ENCODE measurements around the gene WDR48.
"Not testable (repeated sequence)": the region's sequence is repeated elsewhere in the genome, so short reads cannot be mapped to it uniquely, and the experiment has no call there.

WDR48 gene

DNA sequence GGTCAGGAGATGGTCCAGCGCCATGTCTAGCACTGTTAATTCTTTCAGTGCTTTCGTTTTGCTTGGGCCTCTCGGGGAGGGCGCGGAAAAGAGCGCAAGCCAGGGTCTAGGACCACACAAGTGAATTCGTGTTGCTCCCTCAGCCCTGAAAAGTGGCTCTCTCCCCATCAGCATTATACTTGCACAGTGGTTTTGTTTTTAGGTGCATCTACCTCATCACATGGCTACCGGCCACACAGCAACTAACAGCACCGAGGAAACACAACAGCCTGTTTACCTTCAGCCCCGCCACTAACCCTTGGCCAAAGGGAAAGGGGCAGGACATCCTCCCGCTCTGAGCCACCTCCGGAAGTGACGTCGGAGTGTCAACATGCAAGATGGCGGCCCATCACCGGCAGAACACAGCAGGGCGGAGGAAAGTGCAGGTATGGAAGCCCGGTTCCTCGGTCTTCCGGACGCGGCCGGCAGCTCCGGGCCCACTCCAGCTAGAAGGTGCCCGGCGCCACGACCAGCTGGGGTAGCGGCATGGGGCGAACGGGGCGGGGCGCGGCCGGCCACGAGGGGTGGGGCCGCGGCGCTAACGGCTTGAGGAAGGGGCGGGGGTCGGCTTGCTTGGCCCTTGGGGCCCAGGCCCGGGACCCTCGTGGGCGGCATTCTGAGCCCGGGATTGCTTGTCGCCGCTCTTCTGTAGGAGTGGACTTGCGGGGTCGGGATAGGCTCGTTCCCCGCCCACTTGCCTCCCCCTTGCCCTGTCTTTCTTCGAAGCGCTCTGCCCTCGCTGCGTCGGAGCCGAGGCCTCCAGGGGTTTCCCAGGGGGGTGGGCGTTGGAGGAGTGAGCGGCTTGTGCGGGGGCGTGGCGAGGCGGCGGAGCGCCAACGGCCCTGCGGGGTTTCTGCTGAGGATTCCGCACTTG, at the start of gene WDR48, which contains the start of gene SCN11A:
WDR48 (plus strand) TSS at position 368 of the 913 bp plus-strand sequence; CDS start at position 378, 10 bp downstream.
SCN11A (minus strand) TSS at position 296 of the 913 bp plus-strand sequence. CDS start 101,582 bp downstream, outside the sequence.
- DNase-seq (ENCODE audit: low read depth, low spot score) = peak; percentile 70

DNA sequence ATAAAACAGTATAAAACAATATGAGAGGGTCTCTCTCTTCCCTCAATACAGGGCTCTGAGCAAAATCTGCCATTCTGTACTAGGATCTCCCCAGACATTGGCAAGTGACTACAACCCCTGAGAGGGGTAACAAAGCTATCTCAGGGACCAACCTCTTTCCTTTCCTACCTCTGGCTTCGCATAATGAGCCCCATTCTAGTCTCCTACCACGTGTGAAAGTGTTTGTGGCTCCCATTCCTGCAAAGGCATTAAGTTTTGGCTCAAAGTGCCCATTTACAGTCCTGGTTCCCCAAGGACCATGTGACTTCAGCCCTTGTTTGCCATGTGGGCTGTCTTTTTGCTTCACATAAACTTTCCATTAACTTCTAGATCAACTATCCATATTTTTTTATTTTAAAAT, 46.5 kb upstream of the WDR48 start:
- DNase-seq (ENCODE audit: low read depth, low spot score) = no peak

DNA sequence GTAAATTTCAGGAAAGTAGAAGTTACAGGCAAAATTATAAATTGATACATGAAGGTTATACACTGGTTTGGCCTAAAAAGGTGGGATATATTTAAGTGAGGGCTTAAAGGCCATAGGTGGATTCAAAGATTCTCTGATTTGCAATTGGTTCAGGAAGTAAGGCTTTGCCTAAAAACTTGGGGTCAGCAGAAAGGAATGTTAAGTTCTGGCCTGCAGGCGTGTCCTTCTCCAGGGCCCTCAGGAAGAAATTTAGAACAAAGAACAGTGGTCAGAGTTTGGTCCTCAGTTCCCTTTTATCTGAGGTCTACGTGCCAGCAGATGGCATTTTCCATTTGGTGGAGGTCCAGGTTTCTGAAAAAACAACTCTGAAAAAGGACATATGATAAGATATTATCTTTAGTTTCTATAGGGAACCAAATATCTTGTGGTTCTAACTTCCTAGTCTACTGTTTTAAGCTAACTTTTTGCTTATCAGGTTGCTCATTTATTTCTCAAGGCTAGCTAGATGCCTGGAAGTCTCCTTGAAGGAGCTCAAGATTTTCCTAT, 40.6 kb upstream of the WDR48 start:
- no peak for DNase-seq (ENCODE audit: low read depth, low spot score)

DNA sequence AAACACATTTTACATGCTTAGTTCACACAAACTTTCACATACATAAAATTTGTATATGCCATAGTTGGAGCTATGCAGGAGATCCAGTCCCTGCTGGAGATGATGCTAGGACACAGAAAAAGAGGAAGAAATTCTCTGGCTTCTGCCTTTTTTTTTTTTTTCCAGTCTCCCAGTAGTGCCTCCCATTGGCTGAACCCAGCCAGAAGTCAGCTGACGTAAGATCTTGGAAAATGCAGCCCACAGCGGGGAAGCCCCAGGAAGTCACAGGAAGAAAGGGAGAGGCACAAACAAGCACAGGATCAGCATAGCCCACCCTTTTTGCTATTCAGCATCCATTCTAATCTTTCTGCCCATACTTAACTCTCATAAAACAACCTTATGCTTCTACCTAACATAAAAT, 38.5 kb upstream of the WDR48 start:
- no peak for DNase-seq (ENCODE audit: low read depth, low spot score)

DNA sequence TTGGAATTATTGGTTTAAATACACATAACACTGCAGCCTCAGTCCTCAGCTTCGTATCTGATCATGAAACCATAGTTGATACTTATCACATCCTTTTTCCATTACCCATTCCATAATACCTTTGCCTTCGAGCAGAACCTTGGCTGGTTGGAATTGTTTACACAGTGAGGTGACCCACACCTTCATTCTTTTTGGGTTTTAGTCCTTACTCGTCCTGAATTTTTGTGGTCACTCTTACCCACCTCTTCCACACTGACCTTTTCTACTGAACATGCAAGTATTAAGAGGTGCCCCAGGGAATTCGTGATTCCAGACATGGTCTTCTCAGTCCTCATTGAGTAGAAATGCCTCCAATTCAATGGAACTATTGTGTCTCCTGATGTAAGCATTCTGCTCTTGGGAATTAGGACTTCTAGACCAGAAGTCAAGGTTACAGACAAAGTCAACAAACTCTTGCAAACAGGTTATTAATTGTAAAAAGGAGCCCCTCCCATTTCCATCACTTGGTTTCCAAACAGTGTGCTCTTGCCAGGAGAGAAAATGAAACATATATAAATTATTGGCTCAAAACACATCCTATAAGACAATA, 37.8 kb upstream of the WDR48 start:
- DNase-seq (ENCODE audit: low read depth, low spot score) = no peak

DNA sequence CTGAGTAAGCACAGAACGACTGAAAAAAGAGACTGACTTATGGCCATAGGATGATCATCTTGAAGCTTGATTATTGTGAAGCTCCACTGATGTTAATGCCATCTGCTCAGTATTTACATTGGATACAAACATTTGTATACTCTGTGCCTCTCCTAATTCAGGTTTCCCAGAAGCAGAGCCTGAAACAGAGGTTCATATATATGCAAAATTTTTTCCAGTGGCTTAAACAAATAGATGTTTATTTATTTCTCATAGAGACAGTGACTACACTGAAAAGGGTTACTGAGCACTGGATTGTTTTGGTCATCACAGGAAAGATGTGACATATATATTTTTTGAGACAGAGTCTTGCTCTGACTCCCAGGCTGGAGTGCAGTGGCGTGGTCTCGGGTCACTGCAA, 36.4 kb upstream of the WDR48 start:
- no peak for DNase-seq (ENCODE audit: low read depth, low spot score)

DNA sequence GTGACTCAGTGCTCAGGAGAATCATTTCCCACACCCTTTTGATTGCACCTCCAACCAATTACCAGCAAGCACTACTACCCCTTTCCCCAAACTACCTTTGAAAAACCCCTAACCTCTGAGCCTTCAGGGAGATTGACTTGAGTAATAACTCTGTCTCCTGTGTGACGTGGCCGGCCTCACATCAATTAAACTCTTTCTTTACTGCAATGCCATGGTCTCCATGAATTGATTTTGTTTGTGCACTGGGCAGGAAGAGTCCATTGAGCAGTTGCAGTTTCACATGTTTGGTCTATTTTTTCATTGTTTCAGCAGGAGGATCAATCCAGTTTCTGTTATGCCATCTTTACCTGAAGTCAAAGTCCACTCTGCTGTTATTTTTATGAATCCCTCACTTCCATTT, 32.5 kb upstream of the WDR48 start:
- no peak for DNase-seq (ENCODE audit: low read depth, low spot score)

DNA sequence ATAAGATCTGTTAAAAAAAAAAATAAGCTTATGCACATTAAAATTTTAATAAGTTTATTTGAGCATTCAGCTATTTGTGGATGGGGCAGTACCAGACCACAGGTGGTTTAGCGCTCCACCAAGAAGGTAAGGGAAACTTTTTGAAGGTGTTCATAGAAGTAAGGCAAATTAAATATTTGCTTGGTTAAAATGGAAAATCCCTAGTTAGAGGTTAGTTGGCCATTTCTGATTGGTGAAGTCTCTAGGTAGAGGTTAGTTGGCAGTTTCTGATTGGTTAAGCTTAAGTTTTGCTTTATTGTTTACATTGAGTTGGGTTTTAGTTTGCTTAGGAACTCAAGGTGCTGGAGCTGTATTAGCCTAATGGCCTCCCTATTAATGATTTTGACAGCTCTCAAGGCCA, 30.8 kb upstream of the WDR48 start:
- DNase-seq (ENCODE audit: low read depth, low spot score) = no peak

DNA sequence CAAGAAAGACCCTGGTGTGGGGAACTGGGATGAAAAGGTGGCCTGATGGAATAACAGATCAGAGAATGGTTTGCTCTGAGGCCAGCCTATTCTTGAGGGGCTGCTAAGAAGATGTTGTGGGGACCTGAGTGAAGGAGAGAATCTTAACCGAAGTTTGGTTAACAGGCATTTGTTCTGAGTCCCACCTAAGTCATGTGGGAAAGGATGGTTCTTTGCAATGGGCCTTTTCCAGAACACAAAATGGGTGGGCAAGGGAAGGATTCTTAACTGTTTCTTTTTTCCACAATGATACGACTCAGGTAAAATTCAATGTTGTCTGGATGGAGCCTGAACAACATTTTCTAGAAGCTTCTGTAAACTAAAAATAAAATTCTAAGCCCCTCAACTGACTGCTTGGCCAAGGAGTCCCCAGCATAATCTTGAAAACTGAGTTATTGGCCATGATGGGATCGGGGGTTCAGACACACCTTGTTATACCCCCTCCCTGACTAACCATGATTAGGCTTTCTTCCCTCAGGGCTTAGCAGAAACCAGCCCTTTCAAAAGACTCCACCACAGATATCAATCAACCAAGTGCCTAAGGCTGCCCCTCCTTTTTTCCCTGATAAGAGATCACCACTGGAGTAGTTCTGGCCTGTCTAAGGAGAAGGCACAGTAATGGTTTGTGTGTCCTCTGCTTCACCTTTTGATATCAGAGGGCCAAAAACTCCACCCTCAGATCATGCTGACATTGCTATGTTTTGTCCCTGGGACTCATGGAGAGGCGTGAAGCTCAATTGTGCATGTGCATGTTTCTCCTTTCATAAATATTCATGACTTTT, 30.1 kb upstream of the WDR48 start:
- no peak for DNase-seq (ENCODE audit: low read depth, low spot score)

DNA sequence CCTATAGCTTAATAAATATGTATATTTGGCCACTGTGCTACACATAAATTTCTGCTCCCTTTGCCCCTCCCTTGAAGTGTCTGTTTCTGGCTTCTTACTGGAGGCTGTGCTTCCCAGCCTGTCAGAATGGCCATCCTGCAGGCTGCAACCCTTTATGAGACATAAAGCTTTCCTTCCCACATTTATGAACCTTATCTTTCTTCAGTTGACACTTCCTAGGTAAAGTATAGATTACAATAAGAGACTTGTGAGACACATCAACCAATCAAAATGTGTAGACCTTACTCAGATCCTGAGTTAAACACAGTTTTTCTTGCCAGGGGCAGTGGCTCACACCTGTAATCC, 29.6 kb upstream of the WDR48 start:
- DNase-seq (ENCODE audit: low read depth, low spot score) = no peak

DNA sequence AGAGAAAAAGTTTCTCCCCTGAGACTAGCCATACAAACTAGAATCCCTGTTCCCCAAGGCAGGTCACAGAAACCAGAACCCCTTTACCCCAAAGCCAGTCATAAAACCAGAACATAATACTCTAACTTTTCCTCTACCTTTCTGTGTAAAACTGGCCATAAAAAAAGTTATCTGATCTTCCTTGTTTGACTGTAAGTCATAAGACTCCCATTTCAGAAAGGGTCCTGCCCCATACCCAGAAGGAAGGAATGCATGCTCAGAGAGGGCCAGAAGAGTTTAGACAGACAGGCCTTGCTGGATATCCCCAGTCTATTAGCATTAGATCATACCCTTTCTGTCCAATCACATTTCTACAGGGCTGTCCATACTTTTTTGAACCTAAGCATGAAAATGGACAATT, 27.3 kb upstream of the WDR48 start:
- no peak for DNase-seq (ENCODE audit: low read depth, low spot score)

DNA sequence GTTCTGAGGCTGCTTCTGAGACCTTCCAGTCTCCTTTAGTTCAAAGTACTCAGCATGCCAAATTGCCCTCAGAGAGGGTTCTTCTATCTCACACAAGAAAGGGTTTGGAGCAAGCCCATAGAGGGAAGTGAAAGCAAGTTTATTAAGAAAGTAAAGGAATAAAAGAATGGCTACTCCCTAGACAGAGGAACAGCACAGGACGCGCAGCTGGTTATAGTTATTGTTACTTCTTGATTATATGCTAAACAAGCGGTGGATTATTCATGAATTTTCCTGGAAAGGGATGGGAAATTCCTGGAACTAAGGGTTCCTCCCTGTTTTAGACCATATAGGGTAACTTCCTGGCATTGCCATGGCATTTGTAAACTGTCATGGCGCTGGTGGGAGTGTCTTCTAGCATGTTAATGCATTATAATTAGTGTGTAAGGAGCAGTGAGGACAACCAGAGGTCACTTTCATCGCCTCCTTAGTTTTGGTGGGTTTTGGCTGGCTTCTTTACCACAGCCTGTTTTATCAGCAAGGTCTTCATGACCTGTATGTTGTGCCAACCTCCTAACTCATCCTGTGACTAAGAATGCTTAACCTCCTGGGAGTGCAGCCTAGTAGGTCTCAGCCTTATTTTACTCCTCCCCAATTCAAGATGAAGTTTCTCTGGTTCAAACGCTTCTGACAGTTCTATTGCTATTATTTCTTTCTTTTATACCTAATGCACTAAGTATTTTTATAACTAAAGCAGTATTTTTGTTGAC, 26.4 kb upstream of the WDR48 start:
- DNase-seq (ENCODE audit: low read depth, low spot score) = no peak

DNA sequence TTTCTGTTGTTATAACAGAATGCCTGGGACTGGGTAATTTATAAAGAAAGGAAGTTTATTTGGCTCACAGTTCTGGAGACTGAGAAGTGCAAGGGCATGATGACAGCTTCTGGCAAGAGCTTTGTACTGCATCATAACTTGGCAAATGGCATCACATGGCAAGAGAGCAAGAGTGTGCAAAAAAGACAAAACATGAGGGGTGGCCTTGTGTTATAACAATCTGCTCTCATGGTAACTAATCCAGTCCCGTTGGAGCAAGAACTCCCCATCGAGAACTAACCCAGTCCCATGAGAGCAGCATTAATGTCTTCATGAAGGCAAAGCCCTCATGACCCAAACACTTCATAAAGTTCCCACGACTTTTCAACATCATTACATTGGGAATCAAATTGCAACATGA, 23.3 kb upstream of the WDR48 start:
- no peak for DNase-seq (ENCODE audit: low read depth, low spot score)

DNA sequence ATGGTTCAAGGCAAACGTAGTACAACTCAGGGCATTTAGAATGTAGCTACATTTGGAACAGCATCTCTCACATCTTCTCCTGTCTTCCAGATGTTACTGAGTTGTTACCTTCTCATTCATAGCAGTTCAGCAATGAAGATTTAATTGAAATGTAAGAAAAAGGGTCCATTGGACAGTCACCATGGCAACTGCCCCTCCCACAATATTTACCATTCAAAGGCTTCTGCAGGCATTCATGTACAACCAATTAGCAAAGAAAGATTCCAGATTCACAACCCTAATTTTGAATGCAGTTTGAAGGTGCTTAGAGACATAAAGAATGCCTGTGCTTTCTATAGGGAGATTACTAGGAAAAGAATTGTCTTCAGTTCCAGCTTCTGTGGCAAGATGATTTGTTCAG, 22.3 kb upstream of the WDR48 start:
- DNase-seq (ENCODE audit: low read depth, low spot score) = no peak

DNA sequence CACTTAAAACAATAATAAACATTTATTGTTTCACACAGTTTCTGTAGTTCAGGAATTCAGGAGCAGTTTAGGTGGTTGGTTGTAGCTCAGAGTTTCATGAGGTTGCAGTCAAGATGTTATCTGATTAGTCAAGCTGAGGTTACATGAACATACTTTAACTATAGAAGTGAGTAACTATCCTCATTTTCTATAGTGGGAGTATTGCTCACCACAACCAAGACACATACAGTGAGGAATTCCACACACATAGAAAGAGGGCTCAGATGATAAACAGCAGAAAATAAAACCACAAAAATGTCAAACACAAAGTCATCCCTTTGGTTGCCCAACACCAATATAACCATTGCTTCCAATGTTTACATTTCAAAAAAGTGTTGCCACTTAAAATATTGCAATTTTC, 13.7 kb upstream of the WDR48 start:
- DNase-seq (ENCODE audit: low read depth, low spot score) = no peak

DNA sequence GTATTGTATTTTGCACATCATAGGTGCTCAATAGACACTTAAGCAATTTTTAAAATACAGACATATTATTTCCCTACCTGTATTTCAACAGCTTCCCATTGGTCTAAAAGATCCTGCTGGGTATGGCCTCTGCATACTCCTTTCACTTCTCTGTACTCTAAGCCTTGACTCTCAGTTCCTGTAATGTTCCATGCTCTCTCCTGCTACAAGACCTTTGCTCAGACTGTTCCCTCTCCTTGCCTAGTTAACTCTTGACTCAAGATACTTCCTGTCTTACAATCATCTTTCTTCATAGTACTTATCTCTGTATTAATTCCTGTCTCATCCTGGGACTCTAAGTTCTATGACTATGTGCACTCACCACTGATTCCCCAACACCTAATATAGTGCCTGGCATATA, 1.8 kb upstream of the WDR48 start:
- no peak for DNase-seq (ENCODE audit: low read depth, low spot score)

DNA sequence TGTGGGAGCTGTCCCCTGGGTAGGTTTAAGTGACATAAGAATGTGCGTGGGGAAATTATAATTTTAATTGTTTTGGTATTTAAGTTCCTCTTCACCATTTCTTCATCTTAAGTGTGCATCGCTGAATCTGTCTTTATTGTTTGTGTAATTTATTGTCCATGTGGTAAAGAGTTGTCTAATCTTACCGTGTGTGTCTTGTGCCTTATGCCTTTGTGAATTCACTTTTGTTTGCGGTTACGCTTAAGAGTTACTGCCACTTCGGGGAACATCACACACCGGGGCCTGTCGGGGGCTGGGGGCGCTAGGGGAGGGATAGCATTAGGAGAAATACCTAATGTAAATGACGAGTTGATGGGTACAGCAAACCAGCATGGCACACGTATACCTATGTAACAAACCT, 767 bp downstream of the WDR48 start:
- DNase-seq (ENCODE audit: low read depth, low spot score) = no peak

DNA sequence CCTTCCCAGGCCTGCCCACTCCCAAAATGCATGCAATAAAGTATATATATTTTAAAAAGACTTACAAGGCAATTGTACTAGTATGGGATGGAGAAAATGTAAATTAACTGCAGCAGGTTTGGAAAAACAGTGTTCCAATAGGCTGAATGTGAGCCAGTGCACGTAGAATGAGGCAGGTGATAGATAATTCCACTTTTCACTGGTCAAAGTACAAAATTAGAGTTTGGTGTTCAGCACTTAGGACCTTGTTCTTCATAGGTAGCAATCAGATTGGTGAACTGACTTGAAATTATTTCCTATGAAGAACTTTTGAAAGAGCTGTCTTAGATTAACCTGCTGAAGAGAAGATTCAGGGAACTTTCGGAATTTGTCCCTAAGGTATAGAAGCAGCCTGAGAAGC, 1.9 kb downstream of the WDR48 start:
- DNase-seq (ENCODE audit: low read depth, low spot score) = no peak

DNA sequence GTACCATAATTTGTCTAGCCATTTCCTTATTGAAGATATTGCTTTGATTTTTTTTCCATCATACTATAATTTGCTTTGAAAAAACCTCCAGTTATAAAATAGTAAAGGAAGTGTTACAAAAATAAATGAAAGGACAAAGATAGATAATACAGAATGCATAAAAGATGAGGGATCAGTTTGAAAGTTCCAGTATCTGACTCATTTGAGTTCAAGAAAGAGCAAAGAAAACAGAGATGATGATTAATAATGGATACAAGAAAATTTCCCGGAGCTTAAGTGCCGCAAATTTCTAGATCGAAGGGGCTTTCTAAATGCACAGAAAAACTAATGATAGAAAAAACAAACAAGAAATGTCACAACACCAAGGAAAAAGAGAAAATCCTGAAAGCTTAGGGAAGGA, 4.3 kb downstream of the WDR48 start:
- no peak for DNase-seq (ENCODE audit: low read depth, low spot score)

DNA sequence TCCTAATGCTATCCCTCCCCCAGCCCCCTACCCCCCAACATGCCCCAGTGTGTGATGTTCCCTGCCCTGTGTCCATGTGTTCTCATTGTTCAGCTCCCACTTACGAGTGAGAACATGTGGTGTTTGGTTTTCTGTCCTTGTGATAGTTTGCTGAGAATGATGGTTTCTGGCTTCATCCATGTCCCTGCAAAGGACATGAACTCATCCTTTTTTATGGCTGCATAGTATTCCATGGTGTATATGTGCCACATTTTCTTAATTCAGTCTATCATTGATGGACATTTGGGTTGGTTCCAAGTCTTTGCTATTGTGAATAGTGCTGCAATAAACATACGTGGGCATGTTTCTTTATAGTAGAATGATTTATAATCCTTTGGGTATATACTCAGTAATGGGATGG, 9.4 kb downstream of the WDR48 start:
- DNase-seq (ENCODE audit: low read depth, low spot score) = not testable (repeated sequence)

DNA sequence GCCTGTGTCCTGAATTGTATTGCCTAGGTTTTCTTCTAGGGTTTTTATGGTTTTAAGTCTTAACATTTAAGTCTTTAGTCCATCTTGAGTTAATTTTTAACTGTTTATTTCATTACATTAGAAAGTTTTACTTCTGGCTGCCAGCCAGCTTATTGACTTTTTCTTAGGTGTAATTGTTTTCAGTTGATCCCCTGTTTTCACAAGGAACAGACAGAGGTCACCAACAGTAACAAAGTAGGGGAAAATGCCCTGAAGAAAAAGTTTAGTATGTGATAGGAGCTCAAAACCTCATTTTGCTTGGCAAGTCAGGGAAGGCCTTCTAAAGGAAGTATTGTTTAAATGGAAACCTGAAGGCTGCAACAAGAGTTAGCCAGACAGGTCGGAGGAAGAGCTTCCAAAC, 10.4 kb downstream of the WDR48 start:
- DNase-seq (ENCODE audit: low read depth, low spot score) = no peak

All from brain pericyte (primary cell).